GM21367 (cell line): ENCODE results near the gene DLG2.
"Not testable (repeated sequence)": the region's sequence is repeated elsewhere in the genome, so short reads cannot be mapped to it uniquely, and the experiment has no call there.

ENCODE experiments used
- ATAC-seq: cut with Tn5 transposase; IDR thresholded peaks from one replicate; pipeline ENCODE4 v1.9.1; 2021; ENCODE audit not compliant: unreplicated experiment

The DLG2 gene

DNA sequence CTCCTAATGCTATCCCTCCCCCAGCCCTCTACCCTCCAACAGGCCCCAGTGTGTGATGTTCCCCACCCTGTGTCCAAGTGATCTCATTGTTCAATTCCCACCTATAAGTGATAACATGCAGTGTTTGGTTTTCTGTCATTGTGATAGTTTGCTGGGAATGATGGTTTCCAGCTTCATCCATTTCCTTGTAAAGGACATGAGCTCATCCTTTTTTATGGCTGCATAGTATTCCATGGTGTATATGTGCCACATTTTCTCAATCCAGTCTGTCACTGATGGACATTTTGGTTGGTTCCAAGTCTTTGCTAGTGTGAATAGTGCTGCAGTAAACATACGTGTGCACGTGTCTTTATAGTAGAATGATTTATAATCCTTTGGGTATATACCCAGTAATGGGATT, 277.6 kb downstream of the DLG2 start:
- ATAC-seq, result not testable (repeated sequence)

DNA sequence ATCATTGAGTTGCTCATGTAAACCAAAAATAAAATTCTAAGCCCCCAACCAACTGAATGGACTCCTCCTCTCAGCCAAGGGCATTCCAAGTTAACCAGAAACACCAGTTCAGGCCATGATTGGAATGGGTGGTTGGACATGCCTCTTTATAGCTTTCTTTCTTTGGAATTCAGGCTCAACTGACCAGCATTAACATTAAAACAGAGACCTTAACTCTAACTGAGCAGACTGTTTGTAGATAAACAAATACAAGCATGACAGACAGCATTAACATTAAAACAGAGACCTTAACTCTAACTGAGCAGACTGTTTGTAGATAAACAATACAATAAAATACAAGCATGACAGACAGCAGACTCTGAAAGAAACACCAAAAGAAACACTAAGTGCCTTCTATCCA, 278.2 kb downstream of the DLG2 start:
- no peak for ATAC-seq

DNA sequence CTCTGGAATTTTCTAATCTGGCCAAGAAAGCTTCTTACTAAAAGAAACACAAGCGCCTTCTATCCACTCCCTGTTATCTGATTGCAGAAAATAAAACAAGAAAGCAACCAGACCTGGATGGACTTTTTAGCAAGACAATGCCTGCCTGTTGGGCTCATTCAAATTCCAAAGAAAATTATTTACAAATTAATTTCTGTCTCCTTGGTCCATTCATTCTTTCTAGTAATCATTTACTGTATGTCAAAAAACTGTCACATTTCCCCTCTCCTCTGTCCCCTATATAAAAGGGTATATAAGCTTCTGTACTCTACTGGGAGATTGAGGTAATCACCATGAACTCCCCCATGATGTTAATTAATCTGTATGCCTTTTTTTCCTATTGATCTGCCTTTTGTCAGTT, 279.9 kb downstream of the DLG2 start:
- no peak for ATAC-seq

DNA sequence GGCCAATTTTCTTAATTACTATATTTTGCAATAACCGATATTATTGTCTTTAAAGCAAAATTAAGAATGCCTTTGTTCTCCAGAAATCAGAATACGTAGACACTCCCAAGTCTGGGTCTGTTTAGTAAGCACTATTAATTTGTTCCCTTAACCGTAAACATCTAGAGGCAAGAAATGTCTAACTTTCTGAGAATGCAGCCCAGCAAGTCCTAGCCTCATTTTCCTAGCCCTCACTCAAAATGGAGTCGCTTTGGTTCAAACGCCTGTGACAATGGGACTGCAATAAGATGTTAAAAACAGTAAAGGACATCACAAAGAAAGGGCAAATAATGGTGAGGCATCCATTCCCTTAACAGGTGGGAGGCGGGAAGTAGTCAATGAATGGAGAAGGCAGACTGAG, 280.7 kb downstream of the DLG2 start:
- no peak for ATAC-seq

DNA sequence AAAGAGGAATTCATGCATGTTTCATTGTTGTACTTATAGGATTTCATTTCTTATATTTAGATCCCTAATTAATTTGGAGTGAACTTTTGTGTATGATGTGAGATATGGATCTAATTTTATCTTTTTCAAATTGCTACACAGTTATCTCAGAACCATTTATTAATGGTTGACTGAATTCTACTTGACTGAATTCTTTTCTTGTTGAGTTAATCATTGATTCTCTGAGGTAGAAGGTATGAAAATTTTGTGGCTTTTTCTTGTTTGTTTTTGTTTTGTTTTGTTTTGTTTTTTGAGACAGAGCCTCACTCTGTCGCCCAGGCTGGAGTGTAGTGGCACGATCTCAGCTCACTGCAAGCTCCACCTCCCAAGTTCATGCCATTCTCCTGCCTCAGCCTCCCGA, 286.3 kb downstream of the DLG2 start:
- not testable (repeated sequence) for ATAC-seq

DNA sequence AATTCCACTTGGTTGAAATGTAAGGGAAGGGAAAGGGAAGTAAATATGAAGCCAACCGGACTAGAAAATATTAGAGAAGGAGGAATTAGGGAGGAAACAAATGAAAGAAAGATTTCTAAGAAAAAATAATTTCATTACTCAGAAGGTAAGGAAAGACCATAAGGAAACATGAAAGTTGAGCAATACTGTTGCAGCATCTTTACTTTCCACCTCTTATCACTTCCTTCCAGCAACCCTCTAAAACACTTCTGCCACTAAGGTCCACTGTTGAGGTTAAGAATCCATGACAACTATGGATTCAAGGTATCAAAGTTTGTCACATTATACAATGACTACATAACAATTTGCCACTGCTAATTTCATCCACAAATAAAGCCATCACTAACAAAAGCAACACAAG, 308.6 kb downstream of the DLG2 start:
- no peak for ATAC-seq

DNA sequence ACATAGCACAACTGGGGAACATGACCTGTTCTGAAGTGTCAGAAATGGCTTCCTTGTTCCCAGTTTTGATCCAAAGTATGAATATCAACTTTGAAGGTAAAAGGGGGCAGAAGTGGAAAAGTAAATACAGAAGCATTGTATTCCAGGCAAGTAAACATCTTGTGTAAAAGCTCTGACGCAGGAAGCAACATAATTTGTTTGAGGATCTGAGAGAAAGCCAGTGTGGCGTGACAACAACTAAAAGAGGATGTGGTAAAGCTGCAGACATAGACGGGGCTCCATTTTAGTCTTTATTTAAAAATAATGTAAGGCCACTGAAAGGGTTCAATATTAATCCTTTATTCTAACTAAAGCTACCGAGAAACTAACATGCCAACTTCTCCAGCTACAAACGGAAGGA, 310.2 kb downstream of the DLG2 start:
- peak; percentile 99 for ATAC-seq

DNA sequence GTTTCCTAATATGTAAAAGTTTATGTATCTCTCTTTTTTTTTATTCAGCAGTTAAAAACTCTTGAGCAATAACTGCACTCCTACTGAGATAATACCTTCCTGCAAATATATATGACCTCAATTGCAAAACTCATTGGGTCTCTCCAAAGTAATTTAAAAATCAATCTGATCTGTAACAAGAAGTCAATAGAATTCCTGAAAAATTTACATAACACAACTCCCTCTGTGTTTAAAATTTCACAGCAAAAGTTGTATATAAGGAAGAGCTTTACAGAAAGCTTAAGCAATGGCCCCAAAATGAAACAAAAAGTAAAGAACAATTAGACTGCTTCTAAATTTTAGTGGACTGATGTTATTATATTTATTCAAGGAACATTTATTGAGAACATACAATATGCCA, 313.4 kb downstream of the DLG2 start:
- no peak for ATAC-seq

DNA sequence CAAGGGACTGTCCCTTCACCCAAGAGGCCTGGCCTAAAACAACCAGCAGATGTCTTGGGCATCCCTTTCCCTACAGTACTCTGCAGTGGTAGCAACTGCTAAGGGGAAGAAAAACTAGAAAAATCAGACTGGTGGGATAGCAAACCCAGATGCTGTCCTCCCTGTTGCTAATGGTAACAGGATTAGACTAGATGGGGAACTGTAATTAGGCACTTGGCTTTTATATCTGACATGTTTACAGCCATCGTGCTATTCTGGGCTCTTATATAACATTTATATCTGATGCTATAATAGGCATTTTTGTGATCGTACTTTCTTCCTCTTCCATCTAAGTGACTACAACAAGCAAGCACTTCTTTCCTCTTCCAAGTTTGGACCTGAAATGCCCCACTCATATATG, 316.7 kb downstream of the DLG2 start:
- ATAC-seq, result no peak

DNA sequence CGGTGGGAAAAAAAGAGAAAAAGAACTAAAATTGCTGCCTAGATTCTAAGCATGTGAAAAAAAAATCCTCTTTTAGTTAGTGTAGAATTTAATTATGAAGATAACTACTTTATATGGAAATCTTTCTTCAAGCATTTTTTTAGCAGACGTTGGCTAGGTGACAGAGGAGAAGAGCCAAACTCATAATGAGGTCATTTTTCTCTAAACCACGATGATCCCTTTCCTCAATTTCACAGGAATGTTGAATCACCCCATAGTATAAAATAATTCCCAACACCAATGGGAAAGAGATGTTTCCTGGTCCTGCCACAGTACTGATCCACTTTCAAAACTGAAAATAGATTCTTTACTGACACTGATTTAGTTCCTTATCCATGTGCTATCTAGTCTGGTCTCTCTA, 319.8 kb downstream of the DLG2 start:
- ATAC-seq, result no peak

DNA sequence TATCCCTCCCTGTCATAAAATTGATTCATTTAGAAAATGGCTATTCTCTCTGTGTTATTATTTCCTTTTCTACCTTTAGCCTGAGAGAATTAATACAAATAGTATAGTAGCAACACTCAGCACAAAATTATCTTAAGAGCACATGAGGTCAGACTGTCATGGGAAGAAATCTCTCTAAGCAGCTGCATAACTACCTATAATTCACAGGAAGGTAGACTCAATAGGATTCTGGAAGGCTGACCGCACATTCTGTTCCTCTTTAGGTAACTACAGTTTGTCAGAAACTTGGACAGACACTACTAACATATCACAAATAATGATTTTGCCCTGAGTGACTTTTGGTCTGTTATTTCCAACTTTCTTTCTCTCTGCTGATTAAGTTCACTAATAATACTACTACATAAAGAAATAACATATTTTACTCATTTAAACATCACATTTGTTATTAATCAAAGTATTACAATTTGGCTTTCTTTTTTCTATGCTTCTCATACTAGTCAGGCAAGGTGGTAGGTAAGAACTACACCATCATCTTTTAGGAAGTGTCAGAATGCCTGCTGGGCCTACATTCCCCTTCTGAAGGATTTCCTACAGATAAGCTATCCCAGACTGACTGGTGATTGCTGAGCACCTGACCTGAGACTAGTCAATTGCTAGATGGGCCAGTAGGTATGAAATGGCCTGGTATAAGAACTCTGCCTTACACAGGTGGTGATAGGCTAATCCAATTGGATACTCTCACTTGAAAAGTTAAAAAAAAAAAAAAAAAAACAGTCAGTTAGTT, 325.1 kb downstream of the DLG2 start:
- ATAC-seq, result no peak

DNA sequence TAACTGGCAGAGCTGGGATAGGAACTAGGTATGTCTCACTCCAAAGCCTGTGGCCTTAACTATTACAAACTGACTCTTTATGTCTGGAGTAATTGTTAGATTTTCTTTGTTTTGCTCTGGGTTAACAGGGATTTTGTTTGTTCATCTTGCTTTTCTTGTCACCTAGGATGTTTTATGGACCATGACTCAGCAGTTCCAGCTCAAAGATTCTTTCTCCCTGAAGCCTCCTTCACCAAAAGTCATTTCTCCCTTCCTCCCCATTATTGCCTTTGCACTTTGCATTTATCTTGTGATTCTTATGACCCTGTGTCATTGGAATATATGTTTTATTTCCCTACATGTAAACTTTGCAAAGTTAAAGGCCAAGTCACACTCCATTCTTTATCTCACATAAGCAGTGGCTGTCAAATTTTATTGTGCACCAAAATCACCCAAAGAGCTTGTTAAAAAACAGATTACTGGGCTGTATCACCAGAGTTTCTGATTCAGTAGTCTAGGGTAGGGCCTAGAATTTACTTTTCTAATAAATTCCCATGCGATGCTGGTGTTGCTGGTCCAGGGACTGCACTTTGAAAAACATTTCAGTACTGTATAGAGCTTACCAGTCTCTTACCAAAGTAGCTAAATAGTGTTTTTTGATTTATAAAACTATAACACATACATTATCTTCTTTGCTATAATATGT, 327.7 kb downstream of the DLG2 start:
- ATAC-seq, result no peak

DNA sequence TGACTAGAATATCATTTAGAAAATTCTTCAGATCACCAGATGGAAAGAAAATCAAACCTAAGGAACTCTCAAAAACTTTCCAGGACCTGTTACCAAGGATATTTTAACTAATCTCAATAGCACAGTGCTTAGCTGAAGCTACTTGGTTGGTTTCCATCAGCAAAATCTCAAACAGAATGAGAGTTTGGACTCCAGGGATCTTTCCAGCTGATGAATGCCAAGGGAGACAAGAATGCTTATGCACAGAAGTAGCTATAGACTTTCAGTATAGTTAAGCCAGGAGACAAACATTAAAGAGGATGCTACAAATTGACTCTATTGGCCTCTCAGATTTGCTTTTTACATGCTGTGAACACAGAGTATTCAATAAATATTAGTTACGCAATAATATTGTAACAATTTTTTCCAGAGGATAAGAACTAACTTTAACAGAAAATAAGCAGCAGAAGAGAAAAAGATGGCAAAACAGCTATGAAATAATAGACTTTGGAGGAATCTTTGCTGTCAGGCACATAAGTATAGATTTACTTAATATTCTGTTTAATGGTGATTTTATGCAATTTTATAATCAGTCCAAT, 331.4 kb downstream of the DLG2 start:
- ATAC-seq, result no peak

DNA sequence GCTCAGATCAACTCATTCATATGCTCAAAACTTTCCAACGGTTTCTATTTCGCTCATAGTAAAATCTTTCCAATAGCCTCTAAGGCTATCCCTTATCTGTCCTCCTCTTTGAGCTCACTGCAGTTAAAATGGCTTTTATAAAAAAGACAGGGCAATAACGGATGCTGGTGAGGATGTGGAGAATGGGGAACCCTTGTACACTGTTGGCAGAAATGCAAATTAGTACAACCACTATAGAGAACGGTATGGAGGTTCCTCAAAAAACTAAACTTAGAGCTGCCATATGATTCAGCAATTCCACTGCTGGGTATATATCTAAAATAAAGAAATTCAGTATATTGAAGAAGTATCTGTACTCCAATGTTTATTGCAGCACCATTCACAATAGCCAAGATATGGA, 345.6 kb downstream of the DLG2 start:
- ATAC-seq, result no peak

DNA sequence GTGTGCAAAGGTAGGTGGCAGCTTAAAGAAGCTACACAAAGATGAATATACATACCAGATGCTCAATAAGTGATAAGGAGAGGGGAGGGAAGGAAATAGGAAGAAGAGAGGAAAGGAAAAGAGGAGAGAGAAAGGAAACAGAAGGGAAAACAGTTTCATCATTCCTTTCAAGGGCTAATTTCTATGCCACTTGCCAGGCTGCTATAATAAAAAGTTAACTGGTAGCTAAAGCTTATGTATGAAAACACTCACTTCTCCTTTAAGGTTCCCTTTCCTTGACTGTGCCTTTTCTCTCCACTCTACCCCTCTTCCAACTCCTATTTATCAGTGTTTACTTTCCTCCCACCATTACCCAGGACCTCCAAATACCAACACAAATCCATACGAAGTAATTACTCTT, 347.9 kb downstream of the DLG2 start:
- no peak for ATAC-seq

DNA sequence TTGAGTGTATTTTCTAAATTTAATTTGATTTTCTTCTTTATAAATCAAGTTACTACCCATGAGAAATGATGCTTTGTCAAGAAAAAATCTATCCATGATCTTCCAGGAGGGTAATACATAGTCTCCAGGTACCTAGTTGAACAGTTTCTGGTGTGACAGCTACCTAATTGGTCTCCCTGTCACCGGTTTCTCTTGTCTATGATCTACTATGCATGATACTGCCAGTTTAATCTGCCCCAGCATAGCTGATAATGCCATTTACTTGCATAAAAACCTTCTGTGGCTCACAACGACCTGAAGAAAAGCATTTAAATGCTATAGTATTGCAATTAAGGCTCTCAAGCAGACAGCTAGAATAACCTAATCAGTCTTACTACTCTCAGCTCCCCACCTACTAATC, 349.5 kb downstream of the DLG2 start:
- no peak for ATAC-seq

DNA sequence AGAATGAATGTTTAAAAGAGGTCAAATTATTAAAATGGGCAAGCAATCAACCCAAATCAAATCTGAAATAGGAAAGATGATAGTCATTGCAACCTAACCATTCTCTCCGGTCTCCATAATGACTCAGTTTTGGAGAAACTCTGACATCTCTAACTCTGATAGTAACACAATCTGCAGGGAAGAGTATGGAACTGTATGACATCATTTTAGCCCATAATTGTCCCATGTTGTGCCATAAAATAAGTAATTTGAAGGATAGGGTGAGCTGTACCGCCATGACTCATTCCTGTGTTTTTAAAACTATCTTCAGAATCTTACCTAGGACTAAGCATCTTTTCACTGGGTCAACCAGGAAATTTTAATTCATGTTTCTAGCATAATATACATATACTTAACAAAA, 350.8 kb downstream of the DLG2 start:
- no peak for ATAC-seq

DNA sequence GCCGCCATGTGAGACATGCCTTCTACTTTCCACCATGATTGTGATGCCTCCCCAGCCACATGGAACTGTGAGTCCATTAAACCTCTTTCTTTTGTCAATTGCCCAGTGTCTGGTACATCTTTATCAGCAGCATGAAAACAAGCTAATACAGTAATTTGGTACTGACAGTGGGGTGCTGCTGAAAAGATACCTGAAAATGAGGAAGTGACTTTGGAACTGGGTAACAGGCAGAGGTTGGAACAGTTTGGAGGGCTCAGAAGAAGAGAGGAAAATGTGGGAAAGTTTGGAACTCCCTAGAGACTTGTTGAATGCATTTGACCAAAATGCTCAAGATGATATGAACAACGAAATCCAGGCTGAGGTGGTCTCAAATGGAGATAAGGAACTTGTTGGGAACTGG, 356.8 kb downstream of the DLG2 start:
- ATAC-seq, result not testable (repeated sequence)

DNA sequence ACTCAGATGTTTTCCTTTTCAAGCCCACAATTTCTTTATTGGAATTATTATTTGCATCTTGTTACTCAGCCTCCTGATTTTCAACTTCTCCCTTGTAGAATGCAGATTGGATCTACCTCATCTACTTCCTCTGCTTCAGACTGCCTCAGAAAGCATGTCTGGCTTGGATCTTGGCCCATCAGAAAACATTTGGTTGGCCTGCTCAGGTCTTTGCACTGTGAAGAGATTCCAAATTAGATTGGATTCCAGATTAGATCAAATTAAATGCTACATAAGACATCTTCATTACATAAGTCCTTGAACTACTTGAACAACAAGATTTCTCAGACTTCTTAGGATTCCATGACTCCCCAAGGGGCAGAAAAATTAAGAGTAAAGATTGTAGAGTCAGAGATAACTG, 358.0 kb downstream of the DLG2 start:
- no peak for ATAC-seq

DNA sequence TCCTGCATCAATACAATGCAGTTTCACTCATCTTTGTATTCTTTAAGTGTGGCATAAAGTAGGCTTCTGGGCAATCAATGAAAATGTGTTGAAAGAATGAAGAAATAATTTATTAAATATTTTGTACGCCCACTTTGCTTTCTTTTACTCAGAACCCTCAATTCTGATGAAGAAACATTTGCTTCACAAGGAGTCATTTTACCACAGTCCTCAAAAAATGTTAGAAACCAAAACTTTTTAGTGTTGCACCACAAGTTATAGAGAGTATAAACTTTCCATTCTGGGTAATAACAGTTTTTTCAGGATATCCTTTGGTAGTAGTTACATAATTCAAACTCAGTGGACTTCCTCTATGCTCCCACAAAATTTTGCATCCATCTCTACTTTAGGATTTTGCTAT, 360.5 kb downstream of the DLG2 start:
- ATAC-seq, result no peak

DNA sequence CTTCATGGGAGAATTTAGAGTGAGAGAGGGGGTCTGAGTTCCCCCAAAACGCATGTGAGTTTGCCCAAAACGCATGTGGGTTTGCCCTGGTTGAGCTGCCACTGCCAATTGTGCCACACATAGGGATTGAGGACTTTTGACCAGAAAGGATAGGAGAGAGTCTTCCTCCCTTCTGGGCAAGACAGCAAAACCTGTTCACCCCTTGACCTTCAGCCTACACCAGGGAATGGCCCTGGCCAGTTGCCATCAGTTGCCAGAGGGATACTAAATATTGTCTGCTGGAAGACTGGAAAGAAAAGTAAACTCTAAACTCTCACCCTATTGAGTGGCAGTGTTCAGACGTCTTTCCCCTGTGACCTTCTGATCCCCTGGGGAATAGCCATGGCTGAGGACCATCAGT, 363.8 kb downstream of the DLG2 start:
- no peak for ATAC-seq

DNA sequence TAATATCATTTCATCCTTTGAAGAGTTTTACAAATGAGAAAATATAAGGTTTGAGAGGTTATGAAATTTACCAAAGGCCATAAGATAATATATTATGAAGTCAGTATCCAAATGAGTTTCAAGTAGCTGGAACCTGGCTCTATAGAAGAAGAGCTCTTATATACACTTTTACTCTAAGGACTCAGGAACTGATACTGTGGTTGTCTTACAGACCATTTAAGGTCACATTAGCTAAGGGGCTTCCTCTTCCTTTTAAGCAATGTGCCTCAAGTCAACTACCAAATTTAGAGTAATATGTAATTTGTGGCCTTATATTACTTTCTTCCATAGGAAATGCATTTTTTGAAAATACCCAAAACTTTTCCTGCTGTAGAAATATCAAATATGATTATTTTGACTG, 369.3 kb downstream of the DLG2 start:
- no peak for ATAC-seq
